K562 (cell line): ENCODE results near the gene EGFL7. TPM values are rescaled to one million over a fixed set of nuclear protein-coding genes. Genes with fewer than 3 reads are reported as not detected.

Experiments used
- CHD1 ChIP-seq: fragments of 200-600 bp; sonication (generic); IDR thresholded peaks from one replicate; pipeline ENCODE4 v1.6.1; 2012; ENCODE audit warnings: mild to moderate bottlenecking, moderate library complexity, low read length, inconsistent platforms
- DIDO1 ChIP-seq: fragments of 450-650 bp; IDR thresholded peaks from 2 replicates; pipeline ENCODE4 v1.6.1; 2016; ENCODE audit warnings: low read depth, missing biosample characterization, missing genetic modification characterization
- POLR2A ChIP-seq: fragments of 450-650 bp; conservative IDR thresholded peaks from 2 replicates; pipeline ENCODE4 v1.6.1; 2016
- RAD21 ChIP-seq, 2 experiments: fragments of 250-450 bp in 1 of 2; fragments of 450-650 bp in 1 of 2; sonication (Bioruptor Pico) in 1 of 2; formaldehyde crosslinking in 1 of 2; IDR thresholded peaks in 1 of 2; conservative IDR thresholded peaks in 1 of 2; 2 replicates each; pipeline versions ENCODE4 v1.4.0 to v1.8.0; 2020 to 2022; ENCODE audit warnings: mild to moderate bottlenecking in 2 of 2, moderate library complexity in 1 of 2
- SMC3 ChIP-seq: conservative IDR thresholded peaks from 2 replicates; pipeline ENCODE4 v1.6.1; 2011; ENCODE audit warnings: low read depth, low read length, improper control_type of control experiment; ENCODE audit not compliant: insufficient read depth
- ZBTB17 ChIP-seq: fragments of 450-650 bp; formaldehyde crosslinking; IDR thresholded peaks from 2 replicates; pipeline ENCODE4 v1.4.0; 2020; ENCODE audit warnings: mild to moderate bottlenecking
- ZNF282 ChIP-seq: sonication (generic); formaldehyde crosslinking; IDR thresholded peaks from 2 replicates; pipeline ENCODE4 v1.8.1; 2023; ENCODE audit warnings: missing genetic modification reagents
- ZNF57 ChIP-seq: fragments of 450-650 bp; formaldehyde crosslinking; IDR thresholded peaks from 2 replicates; pipeline ENCODE4 v1.4.0; 2020; ENCODE audit warnings: mild to moderate bottlenecking, moderate library complexity
- ZNF589 ChIP-seq: fragments of 200-800 bp; sonication (Bioruptor generic); IDR thresholded peaks from 2 replicates; pipeline ENCODE4 v1.6.1; 2016; ENCODE audit warnings: low read depth, missing genetic modification characterization, missing compliant biosample characterization
- polyA plus RNA-seq, 8 experiments: library from polyadenylated mRNA; depleted of rRNA in 4 of 8; stranded (reverse) in 5 of 8; unstranded in 3 of 8; fragments of >200 nt; fragmentation: Nextera tagmentation in 2 of 8; fragmentation: Illumina TruSeq in 1 of 8; extraction: Ambion mirVana in 2 of 8; extraction: Trizol in 1 of 8; gene quantifications; 2 replicates each; pipeline versions ENCODE4 v1.2.1 to v1.2.3, GENCODE V29; 2011 to 2014; ENCODE audit warnings: inconsistent platforms in 1 of 8, missing spikeins in 1 of 8
- total RNA-seq, 7 experiments: library from RNA; depleted of rRNA in 6 of 7; stranded (reverse); fragments of >200 nt in 6 of 7; fragmentation: Illumina TruSeq in 2 of 7; extraction: Trizol in 2 of 7; gene quantifications; 2 replicates each; pipeline versions ENCODE4 v1.2.1 to v1.2.3, GENCODE V29; 2011 to 2021; ENCODE audit warnings: low replicate concordance in 1 of 7
- TF ChIP-seq, protein P1 (sequence below): fragments of 250-450 bp; sonication (Bioruptor Pico); IDR thresholded peaks from 2 replicates; pipeline ENCODE4 v1.8.0; 2021; ENCODE audit warnings: mild to moderate bottlenecking, moderate library complexity
- TF ChIP-seq, protein P2 (sequence below): sonication (generic); IDR thresholded peaks from 2 replicates; pipeline ENCODE4 v1.6.1; 2016
- TF ChIP-seq, protein P3 (sequence below): fragments of 150-350 bp; conservative IDR thresholded peaks from 2 replicates; pipeline ENCODE4 v1.6.1; 2014; ENCODE audit warnings: low read length
- TF ChIP-seq, protein P4 (sequence below), 2 experiments: IDR thresholded peaks in 1 of 2; conservative IDR thresholded peaks in 1 of 2; 2 replicates each; pipeline ENCODE4 v1.6.1; 2016; ENCODE audit warnings: low read depth in 2 of 2, mild to moderate bottlenecking in 1 of 2, missing compliant biosample characterization in 1 of 2, missing genetic modification characterization in 1 of 2, moderate library complexity in 1 of 2
- TF ChIP-seq, protein P5 (sequence below): IDR thresholded peaks from 2 replicates; pipeline ENCODE4 v1.6.1; 2012; ENCODE audit warnings: low read depth, low read length, improper control_type of control experiment, borderline replicate concordance
- TF ChIP-seq, protein P6 (sequence below): IDR thresholded peaks from 2 replicates; pipeline ENCODE4 v1.6.1; 2011; ENCODE audit warnings: borderline replicate concordance, low read depth, mild to moderate bottlenecking, moderate library complexity, low read length; ENCODE audit not compliant: insufficient read depth, poor library complexity, severe bottlenecking

The EGFL7 gene
- total and polyA plus RNA-seq, 9 of the 15 experiments (the other 6 are each of a cell fraction or from before 2014, with no cell fraction given): 1.5 to 286 (median 55.5) TPM

DNA sequence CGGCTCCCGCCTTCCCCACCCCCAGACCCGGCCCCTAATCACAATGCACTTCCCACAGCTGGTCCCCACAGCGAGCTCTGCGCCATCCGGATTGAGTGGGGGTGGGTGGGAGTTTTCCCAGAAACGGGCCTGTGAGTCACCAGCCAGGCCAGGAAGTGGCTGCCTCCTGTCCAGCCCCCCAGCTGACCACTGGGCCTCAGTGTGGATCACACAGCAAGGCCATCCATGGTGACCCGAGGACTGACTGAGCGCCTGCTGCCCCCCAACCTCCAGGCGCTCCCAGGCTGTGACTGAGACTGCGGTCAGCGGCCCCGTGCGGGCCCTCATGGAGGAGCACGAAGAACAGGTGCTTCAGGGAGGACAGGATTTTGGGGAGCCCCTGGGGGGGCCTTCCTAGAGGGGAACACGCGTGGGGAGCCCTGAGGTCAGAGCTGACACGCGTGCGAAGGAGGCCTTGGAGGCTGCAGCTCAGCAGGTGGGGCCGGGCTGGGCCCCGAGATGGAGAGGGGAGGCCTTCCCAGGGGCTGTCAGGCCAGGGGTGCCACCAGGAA, 48.3 kb upstream of the EGFL7 start (continued):
- TF ChIP-seq, protein P1, sequence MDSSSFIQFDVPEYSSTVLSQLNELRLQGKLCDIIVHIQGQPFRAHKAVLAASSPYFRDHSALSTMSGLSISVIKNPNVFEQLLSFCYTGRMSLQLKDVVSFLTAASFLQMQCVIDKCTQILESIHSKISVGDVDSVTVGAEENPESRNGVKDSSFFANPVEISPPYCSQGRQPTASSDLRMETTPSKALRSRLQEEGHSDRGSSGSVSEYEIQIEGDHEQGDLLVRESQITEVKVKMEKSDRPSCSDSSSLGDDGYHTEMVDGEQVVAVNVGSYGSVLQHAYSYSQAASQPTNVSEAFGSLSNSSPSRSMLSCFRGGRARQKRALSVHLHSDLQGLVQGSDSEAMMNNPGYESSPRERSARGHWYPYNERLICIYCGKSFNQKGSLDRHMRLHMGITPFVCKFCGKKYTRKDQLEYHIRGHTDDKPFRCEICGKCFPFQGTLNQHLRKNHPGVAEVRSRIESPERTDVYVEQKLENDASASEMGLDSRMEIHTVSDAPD (CRISPR knock-in tag): no peak
- peak; percentile 53; the same call in 1 of the 2 replicates for TF ChIP-seq ZBTB17
- TF ChIP-seq ZNF589 (CRISPR knock-in tag): peak; percentile 50; the same call in 1 of the 2 replicates
- TF ChIP-seq POLR2A: no peak
- TF ChIP-seq, protein P2, sequence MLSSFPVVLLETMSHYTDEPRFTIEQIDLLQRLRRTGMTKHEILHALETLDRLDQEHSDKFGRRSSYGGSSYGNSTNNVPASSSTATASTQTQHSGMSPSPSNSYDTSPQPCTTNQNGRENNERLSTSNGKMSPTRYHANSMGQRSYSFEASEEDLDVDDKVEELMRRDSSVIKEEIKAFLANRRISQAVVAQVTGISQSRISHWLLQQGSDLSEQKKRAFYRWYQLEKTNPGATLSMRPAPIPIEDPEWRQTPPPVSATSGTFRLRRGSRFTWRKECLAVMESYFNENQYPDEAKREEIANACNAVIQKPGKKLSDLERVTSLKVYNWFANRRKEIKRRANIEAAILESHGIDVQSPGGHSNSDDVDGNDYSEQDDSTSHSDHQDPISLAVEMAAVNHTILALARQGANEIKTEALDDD: no peak
- TF ChIP-seq, protein P3, sequence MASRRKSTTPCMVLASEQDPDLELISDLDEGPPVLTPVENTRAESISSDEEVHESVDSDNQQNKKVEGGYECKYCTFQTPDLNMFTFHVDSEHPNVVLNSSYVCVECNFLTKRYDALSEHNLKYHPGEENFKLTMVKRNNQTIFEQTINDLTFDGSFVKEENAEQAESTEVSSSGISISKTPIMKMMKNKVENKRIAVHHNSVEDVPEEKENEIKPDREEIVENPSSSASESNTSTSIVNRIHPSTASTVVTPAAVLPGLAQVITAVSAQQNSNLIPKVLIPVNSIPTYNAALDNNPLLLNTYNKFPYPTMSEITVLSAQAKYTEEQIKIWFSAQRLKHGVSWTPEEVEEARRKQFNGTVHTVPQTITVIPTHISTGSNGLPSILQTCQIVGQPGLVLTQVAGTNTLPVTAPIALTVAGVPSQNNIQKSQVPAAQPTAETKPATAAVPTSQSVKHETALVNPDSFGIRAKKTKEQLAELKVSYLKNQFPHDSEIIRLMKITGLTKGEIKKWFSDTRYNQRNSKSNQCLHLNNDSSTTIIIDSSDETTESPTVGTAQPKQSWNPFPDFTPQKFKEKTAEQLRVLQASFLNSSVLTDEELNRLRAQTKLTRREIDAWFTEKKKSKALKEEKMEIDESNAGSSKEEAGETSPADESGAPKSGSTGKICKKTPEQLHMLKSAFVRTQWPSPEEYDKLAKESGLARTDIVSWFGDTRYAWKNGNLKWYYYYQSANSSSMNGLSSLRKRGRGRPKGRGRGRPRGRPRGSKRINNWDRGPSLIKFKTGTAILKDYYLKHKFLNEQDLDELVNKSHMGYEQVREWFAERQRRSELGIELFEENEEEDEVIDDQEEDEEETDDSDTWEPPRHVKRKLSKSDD: no peak
- TF ChIP-seq, protein P4, sequence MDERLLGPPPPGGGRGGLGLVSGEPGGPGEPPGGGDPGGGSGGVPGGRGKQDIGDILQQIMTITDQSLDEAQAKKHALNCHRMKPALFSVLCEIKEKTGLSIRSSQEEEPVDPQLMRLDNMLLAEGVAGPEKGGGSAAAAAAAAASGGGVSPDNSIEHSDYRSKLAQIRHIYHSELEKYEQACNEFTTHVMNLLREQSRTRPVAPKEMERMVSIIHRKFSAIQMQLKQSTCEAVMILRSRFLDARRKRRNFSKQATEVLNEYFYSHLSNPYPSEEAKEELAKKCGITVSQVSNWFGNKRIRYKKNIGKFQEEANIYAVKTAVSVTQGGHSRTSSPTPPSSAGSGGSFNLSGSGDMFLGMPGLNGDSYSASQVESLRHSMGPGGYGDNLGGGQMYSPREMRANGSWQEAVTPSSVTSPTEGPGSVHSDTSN (CRISPR knock-in tag; IDR thresholded peaks at IDR 0.05; ENCODE audit: low read depth): no peak
- TF ChIP-seq, protein P4 (tag; conservative IDR thresholded peaks at IDR 0.05; ENCODE audit: low read depth): no peak
- TF ChIP-seq, protein P5, sequence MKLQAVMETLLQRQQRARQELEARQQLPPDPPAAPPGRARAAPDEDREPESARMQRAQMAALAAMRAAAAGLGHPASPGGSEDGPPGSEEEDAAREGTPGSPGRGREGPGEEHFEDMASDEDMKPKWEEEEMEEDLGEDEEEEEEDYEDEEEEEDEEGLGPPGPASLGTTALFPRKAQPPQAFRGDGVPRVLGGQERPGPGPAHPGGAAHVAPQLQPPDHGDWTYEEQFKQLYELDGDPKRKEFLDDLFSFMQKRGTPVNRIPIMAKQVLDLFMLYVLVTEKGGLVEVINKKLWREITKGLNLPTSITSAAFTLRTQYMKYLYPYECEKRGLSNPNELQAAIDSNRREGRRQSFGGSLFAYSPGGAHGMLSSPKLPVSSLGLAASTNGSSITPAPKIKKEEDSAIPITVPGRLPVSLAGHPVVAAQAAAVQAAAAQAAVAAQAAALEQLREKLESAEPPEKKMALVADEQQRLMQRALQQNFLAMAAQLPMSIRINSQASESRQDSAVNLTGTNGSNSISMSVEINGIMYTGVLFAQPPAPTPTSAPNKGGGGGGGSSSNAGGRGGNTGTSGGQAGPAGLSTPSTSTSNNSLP: no peak
- TF ChIP-seq SMC3: no peak
- TF ChIP-seq, protein P6, sequence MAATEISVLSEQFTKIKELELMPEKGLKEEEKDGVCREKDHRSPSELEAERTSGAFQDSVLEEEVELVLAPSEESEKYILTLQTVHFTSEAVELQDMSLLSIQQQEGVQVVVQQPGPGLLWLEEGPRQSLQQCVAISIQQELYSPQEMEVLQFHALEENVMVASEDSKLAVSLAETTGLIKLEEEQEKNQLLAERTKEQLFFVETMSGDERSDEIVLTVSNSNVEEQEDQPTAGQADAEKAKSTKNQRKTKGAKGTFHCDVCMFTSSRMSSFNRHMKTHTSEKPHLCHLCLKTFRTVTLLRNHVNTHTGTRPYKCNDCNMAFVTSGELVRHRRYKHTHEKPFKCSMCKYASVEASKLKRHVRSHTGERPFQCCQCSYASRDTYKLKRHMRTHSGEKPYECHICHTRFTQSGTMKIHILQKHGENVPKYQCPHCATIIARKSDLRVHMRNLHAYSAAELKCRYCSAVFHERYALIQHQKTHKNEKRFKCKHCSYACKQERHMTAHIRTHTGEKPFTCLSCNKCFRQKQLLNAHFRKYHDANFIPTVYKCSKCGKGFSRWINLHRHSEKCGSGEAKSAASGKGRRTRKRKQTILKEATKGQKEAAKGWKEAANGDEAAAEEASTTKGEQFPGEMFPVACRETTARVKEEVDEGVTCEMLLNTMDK: no peak
- TF ChIP-seq ZNF282 (CRISPR knock-in tag): no peak
- TF ChIP-seq DIDO1: no peak
- no peak; a peak in 1 of 4 replicates for TF ChIP-seq RAD21 (CRISPR knock-in tag; conservative IDR thresholded peaks at IDR 0.05 in 1 of 2, IDR thresholded peaks at IDR 0.05 in 1 of 2)
- TF ChIP-seq CHD1: no peak
- no peak for TF ChIP-seq ZNF57 (CRISPR knock-in tag)
